Stimulated activated CD8-positive, alpha-beta memory T cell treated with anti-CD3 and anti-CD28 coated beads, Interleukin-15, amount 100 ng/mL, for 48 hours (primary cell): ENCODE data around the gene LITAF.
"Not testable (repeated sequence)": the region's sequence is repeated elsewhere in the genome, so short reads cannot be mapped to it uniquely, and the experiment has no call there.

ENCODE experiments used
- DNase-seq, 2 donors: peaks; one replicate each; pipeline ENCODE4 v3.0.0-alpha.2; 2020; ENCODE audit warnings: low read depth in 2 of 2

The LITAF gene

GRCh38 chr16:11599579-11599978 is 12.9 kb upstream of the LITAF start:
- DNase-seq = no peak

GRCh38 chr16:11597235-11598095 is 10.7 kb upstream of the LITAF start:
- no peak for DNase-seq

- DNase-seq = no peak
Measured at GRCh38 chr16:11596572-11597226, 10.0 kb upstream of the LITAF start.

GRCh38 chr16:11593581-11593980 is 6.9 kb upstream of the LITAF start:
- no peak for DNase-seq

- not testable (repeated sequence) for DNase-seq
Measured at GRCh38 chr16:11593076-11593475, 6.4 kb upstream of the LITAF start.

- DNase-seq = not testable (repeated sequence)
Measured at GRCh38 chr16:11591630-11592029, 4.9 kb upstream of the LITAF start.

GRCh38 chr16:11589198-11589550 is 2.5 kb upstream of the LITAF start:
- no peak for DNase-seq

- no peak for DNase-seq
Measured at GRCh38 chr16:11588321-11589197, 1.8 kb upstream of the LITAF start.

- no peak for DNase-seq
Measured at GRCh38 chr16:11587643-11588247, 1.0 kb upstream of the LITAF start.

GRCh38 chr16:11586378-11586855 is 302 bp downstream of the LITAF start:
- DNase-seq = no peak

GRCh38 chr16:11585460-11586377 is 1.0 kb downstream of the LITAF start:
- DNase-seq = no peak

GRCh38 chr16:11583889-11584565 is 2.7 kb downstream of the LITAF start:
- DNase-seq = no peak

- DNase-seq = no peak
Measured at GRCh38 chr16:11583166-11583565, 3.6 kb downstream of the LITAF start.

GRCh38 chr16:11582157-11582814 is 4.4 kb downstream of the LITAF start:
- no peak for DNase-seq

- no peak for DNase-seq
Measured at GRCh38 chr16:11581678-11582077, 5.0 kb downstream of the LITAF start.

GRCh38 chr16:11580451-11581086 is 6.2 kb downstream of the LITAF start:
- DNase-seq = no peak

- not testable (repeated sequence) for DNase-seq
Measured at GRCh38 chr16:11577290-11577660, 9.4 kb downstream of the LITAF start.

- DNase-seq = no peak
Measured at GRCh38 chr16:11576427-11577289, 10.1 kb downstream of the LITAF start.
